Measurements from ENCODE around the gene PTPN13.
"Not testable (repeated sequence)": the region's sequence is repeated elsewhere in the genome, so short reads cannot be mapped to it uniquely, and the experiment has no call there.

The PTPN13 gene

GRCh38 chr4:86718152-86718551 is 124.0 kb downstream of the PTPN13 start:
- DNase-seq (ENCODE audit: low read depth): no peak

GRCh38 chr4:86719149-86719548 is 125.0 kb downstream of the PTPN13 start:
- not testable (repeated sequence) for DNase-seq (ENCODE audit: low read depth)

GRCh38 chr4:86720508-86721068 is 126.5 kb downstream of the PTPN13 start:
- DNase-seq (ENCODE audit: low read depth): no peak

DNA sequence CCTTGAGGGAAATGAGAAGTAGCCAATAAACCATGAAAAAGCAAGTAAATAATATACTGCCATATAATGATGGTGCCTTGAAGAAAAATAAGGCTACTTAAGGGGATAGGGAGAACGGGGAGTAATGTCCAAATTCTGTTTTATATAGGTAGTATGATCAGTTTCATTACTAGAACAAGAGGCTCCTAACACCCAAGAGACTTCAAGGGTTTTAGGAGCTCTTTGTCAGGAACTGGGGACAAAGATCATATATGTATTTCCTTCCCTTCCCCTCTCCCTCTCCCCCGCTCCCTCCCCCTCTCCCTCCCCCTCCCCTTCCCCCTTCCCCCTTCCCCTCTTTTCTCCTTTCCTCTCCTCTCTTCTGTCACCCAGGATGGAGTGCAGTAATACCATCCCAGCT is 127.3 kb downstream of the PTPN13 start:
- DNase-seq (ENCODE audit: low read depth): no peak

GRCh38 chr4:86730310-86730709 is 136.2 kb downstream of the PTPN13 start:
- DNase-seq (ENCODE audit: low read depth): no peak

GRCh38 chr4:86737244-86737643 is 143.1 kb downstream of the PTPN13 start:
- no peak for DNase-seq (ENCODE audit: low read depth)

GRCh38 chr4:86741846-86742245 is 147.7 kb downstream of the PTPN13 start:
- DNase-seq (ENCODE audit: low read depth): no peak

GRCh38 chr4:86744570-86744969 is 150.5 kb downstream of the PTPN13 start:
- no peak for DNase-seq (ENCODE audit: low read depth)

DNA sequence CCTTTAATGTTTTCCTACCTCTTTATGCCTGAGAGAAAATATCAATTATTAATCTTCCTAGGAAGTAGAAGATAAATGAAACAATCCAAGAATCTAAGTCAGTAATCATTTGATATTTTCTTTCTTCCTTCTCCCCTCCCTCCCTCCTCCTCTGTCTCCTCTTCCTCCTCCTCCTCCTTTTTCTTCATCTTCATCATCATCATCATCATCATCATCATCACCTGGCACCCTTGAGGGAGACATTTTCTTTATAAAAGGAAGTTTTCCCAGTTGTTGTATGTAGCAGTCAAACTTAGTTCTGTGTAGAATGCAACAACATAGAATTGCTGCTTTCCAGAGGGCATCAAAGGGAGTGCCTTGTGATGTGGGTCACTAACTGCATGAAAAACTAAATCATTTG is 155.0 kb downstream of the PTPN13 start:
- DNase-seq (ENCODE audit: low read depth): no peak

DNA sequence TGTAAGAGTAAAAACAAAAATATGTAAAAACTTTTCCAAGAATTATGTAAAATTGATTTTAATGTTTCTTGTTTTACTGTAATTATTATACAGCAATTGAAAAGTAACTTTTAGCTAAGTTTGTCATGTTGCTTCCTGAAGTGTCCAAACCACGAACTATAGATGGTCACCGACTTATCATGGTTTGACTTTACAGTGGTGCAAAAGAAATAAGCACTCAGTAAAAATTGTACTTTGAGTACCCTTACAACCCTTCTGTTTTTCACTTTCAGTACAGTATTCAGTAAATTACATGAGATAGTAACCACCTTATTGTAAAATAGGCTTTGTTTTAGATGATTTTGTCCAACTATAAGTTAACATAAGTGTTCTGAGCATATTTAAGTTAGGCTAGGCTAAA is 161.3 kb downstream of the PTPN13 start:
- no peak for DNase-seq (ENCODE audit: low read depth)

GRCh38 chr4:86757468-86757867 is 163.4 kb downstream of the PTPN13 start:
- DNase-seq (ENCODE audit: low read depth): no peak

DNA sequence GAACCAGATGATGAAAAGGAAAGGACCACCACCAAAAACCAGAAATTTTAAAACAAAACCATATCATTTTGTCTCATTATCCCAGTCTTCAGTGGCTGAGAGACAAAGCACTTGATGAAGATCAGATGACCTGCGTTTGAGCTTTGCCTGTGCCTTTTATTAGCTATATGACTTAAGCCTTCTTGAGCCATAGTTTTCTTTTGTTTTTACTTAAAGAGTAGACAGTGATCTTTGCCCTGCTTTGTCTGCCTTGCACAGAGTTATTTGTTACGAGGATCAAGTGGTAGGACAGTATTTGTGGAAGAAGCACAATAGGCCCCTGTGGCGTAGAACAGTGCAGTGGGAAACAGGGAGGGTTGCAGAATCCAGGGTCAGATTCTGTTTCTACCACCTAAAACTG is 165.2 kb downstream of the PTPN13 start:
- no peak for DNase-seq (ENCODE audit: low read depth)

GRCh38 chr4:86762649-86763048 is 168.5 kb downstream of the PTPN13 start:
- no peak for DNase-seq (ENCODE audit: low read depth)

DNA sequence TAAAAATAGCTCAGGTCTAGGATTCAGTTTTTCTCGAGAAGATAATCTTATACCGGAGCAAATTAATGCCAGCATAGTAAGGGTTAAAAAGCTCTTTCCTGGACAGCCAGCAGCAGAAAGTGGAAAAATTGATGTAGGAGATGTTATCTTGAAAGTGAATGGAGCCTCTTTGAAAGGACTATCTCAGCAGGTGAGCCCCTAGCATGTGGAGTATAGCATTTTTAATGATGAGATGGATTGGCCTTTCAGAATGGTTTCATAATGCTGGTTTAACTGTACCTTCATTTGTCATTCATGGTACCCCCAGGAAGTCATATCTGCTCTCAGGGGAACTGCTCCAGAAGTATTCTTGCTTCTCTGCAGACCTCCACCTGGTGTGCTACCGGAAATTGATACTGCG is 175.7 kb downstream of the PTPN13 start:
- DNase-seq (ENCODE audit: low read depth): no peak

- DNase-seq (ENCODE audit: low read depth): no peak
These were observed 177.0 kb downstream of the PTPN13 start for GRCh38 chr4:86771141-86771540.

- no peak for DNase-seq (ENCODE audit: low read depth)
These were observed 180.9 kb downstream of the PTPN13 start for GRCh38 chr4:86775061-86775460.

DNA sequence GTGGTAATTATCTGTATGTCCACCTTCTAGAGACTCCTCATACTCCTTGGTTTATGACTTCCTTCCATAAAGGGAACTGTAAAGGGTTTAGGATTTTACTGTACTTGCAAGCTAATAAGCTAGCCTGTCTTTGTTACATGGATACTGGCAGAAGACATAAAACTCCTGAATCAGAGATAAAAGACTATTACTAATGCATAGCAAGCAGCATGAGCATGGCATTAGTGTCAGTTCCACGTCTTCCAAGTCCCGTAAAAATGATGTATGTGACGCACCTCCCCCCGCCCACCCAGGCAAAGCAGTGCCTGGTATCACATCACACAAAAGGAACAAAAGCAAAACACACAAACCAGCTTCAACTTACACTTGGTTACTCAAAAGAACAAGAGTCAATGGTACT is 184.1 kb downstream of the PTPN13 start:
- no peak for DNase-seq (ENCODE audit: low read depth)

GRCh38 chr4:86788826-86789225 is 194.7 kb downstream of the PTPN13 start:
- DNase-seq (ENCODE audit: low read depth): no peak

GRCh38 chr4:86791126-86791525 is 197.0 kb downstream of the PTPN13 start:
- no peak for DNase-seq (ENCODE audit: low read depth)

DNA sequence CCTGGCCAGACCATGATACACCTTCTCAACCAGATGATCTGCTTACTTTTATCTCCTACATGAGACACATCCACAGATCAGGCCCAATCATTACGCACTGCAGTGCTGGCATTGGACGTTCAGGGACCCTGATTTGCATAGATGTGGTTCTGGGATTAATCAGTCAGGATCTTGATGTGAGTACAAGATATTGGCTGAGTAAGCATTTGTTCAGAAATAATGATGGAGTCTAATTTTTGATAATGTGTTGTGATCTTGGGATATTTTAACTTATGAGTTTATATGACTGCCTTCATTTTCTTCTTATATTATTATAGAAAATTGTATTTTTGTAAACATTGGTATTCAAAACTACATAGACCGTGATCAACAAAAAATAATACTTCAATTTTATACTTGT is 215.7 kb downstream of the PTPN13 start:
- no peak for DNase-seq (ENCODE audit: low read depth)

GRCh38 chr4:86810847-86811246 is 216.7 kb downstream of the PTPN13 start:
- DNase-seq (ENCODE audit: low read depth): no peak

GRCh38 chr4:86815653-86816052 is 221.5 kb downstream of the PTPN13 start:
- no peak for DNase-seq (ENCODE audit: low read depth)

DNA sequence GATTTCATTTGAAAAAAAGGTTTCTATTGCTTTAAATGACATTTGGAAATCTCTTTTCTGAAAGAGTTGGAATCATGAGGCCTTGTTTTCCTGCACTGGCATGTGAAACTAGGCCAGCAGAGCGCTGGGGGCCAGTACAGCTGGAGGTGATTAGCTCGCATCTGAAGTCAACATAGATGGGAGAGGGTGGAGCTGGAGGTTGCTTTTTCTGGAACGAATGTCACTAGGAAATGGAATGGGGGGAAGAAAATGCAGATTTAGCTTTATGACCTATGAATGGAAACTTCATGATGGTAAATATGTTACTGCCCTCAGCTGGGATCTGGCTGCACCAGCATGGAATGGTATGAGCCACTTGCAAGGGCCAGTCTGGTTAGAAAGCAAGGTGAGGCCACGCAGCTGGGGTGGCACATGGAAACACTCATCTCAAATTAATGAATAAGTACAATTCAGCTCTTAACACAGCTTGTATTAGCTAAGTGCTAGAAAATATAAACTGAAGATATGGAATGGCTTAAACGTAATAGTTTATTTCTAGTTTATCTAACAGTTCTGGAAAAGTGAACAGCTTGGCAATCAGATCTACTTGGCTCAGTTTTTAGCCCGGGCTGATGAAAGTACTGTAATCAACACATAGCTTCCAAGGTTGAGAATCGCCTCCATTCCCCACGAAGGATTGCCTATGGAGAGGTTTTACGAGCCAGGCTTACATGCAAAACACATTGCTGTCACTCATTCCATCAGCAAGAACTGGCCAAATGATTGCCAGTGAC is 222.6 kb downstream of the PTPN13 start:
- DNase-seq (ENCODE audit: low read depth): no peak

GRCh38 chr4:86818211-86818610 is 224.1 kb downstream of the PTPN13 start:
- no peak for DNase-seq (ENCODE audit: low read depth)

Data from stimulated activated CD8-positive, alpha-beta memory T cell treated with anti-CD3 and anti-CD28 coated beads, Interleukin-12 subunit alpha, Interleukin-12 subunit beta, amount 100 ng/mL, for 1 hour (primary cell).